GM12873 (cell line): ENCODE data around the gene PARVA.

Source experiments
- CTCF ChIP-seq: IDR thresholded peaks from 2 replicates; pipeline ENCODE4 v1.5.1; 2012; ENCODE audit warnings: low read depth, mild to moderate bottlenecking, moderate library complexity, low read length, control low read depth; ENCODE audit not compliant: insufficient read depth; ENCODE audit errors: missing control alignments

Gene PARVA

GRCh38 chr11:12542186-12542935 is 165.0 kb downstream of the PARVA start:
- no peak for TF ChIP-seq CTCF

- TF ChIP-seq CTCF = no peak
These were observed 166.4 kb downstream of the PARVA start for GRCh38 chr11:12543596-12544415.

- TF ChIP-seq CTCF = no peak
These were observed 167.8 kb downstream of the PARVA start for GRCh38 chr11:12544986-12545775.

- no peak for TF ChIP-seq CTCF
These were observed 168.8 kb downstream of the PARVA start for GRCh38 chr11:12546122-12546521.

GRCh38 chr11:12546660-12547059 is 169.3 kb downstream of the PARVA start:
- TF ChIP-seq CTCF = no peak

- TF ChIP-seq CTCF = no peak
These were observed 170.7 kb downstream of the PARVA start for GRCh38 chr11:12547953-12548650.

GRCh38 chr11:12552692-12553091 is 175.3 kb downstream of the PARVA start:
- no peak for TF ChIP-seq CTCF
